ENCODE data around the gene ATP9B.

- no peak for TF ChIP-seq CTCF (IDR thresholded peaks at IDR 0.05; ENCODE audit: low read depth, low read length)
- TF ChIP-seq EZH2phosphoT487 (IDR thresholded peaks at IDR 0.05; ENCODE audit: low read depth), result no peak
These were observed 36.9 kb downstream of the ATP9B start for GRCh38 chr18:79106084-79106483.
